CD4-positive, alpha-beta T cell treated with Interleukin-15 for 4 hours (primary cell): ENCODE results near the gene IP6K2.
A peak's percentile ranks its signal among the peaks of the same experiment; 100 is the strongest.

Source experiments
- DNase-seq: peaks from one replicate; pipeline ENCODE4 v3.0.0-alpha.2; 2020; ENCODE audit warnings: low spot score

Gene IP6K2

GRCh38 chr3:48663489-48664312 is 53.3 kb downstream of the IP6K2 start:
- peak; percentile 88 for DNase-seq

GRCh38 chr3:48662753-48663488 is 54.1 kb downstream of the IP6K2 start, which contains the start of gene CELSR3:
Gene CELSR3, minus strand, starts transcription at chr3:48662886. Its CDS starts 252 bp downstream, at chr3:48662634.
- DNase-seq = peak; percentile 62

GRCh38 chr3:48662145-48662752 is 54.8 kb downstream of the IP6K2 start:
- no peak for DNase-seq

- peak; percentile 71 for DNase-seq
Observed at GRCh38 chr3:48661501-48662144, 55.4 kb downstream of the IP6K2 start.

GRCh38 chr3:48660800-48661400 is 56.1 kb downstream of the IP6K2 start:
- DNase-seq = no peak

GRCh38 chr3:48656841-48657281 is 60.2 kb downstream of the IP6K2 start:
- peak; percentile 28 for DNase-seq

GRCh38 chr3:48656061-48656840 is 60.8 kb downstream of the IP6K2 start:
- peak; percentile 83 for DNase-seq

GRCh38 chr3:48655606-48656005 is 61.4 kb downstream of the IP6K2 start:
- peak; percentile 30 for DNase-seq

- no peak for DNase-seq
Observed at GRCh38 chr3:48655063-48655462, 62.0 kb downstream of the IP6K2 start.

- DNase-seq = no peak
Observed at GRCh38 chr3:48652923-48653715, 63.9 kb downstream of the IP6K2 start.

GRCh38 chr3:48651771-48652170 is 65.2 kb downstream of the IP6K2 start:
- DNase-seq = no peak

GRCh38 chr3:48650723-48651122 is 66.3 kb downstream of the IP6K2 start:
- no peak for DNase-seq

- DNase-seq = no peak
Observed at GRCh38 chr3:48648188-48648850, 68.7 kb downstream of the IP6K2 start.

- DNase-seq = no peak
Observed at GRCh38 chr3:48647714-48648113, 69.3 kb downstream of the IP6K2 start.

- DNase-seq = no peak
Observed at GRCh38 chr3:48644898-48645760, 71.9 kb downstream of the IP6K2 start.

GRCh38 chr3:48642605-48643004 is 74.4 kb downstream of the IP6K2 start:
- no peak for DNase-seq

- no peak for DNase-seq
Observed at GRCh38 chr3:48641396-48641795, 75.6 kb downstream of the IP6K2 start.

- no peak for DNase-seq
Observed at GRCh38 chr3:48639944-48640606, 76.9 kb downstream of the IP6K2 start.
